IPS DF 6.9 (cell line): ENCODE data around the gene DUSP10.

Experiments used
- DNase-seq: peaks from one replicate; pipeline ENCODE4 v3.0.0-alpha.2; 2013; ENCODE audit warnings: low read depth, low spot score
- H3K27ac ChIP-seq: one replicate; pipeline ENCODE4 v1.5.1; 2013; ENCODE audit warnings: low read length, control low read depth
- H3K27me3 ChIP-seq: 2 replicates; pipeline ENCODE4 v1.6.1; 2013; ENCODE audit warnings: mild to moderate bottlenecking, low read length; ENCODE audit not compliant: control insufficient read depth, insufficient read depth
- H3K36me3 ChIP-seq: 2 replicates; pipeline ENCODE4 v1.6.1; 2013; ENCODE audit warnings: low read length; ENCODE audit not compliant: control insufficient read depth, insufficient read depth
- H3K4me1 ChIP-seq: 2 replicates; pipeline ENCODE4 v1.6.1; 2013; ENCODE audit warnings: low read length; ENCODE audit not compliant: control insufficient read depth, insufficient read depth
- H3K4me3 ChIP-seq: 2 replicates; pipeline ENCODE4 v1.5.1; 2013; ENCODE audit warnings: mild to moderate bottlenecking, low read length
- H3K9me3 ChIP-seq: 2 replicates; pipeline ENCODE4 v1.6.1; 2013; ENCODE audit warnings: low read length, inconsistent platforms; ENCODE audit not compliant: control insufficient read depth, insufficient read depth
- WGBS: extraction: QIAGEN DNeasy Blood & Tissue Kit; methylation state at CpG from one replicate; pipeline ENCODE4 v1.1.7; 2013; ENCODE audit warnings: mixed read lengths, missing lambda C conversion rate; ENCODE audit not compliant: insufficient read length, insufficient coverage; 5-methylcytosine and 5-hydroxymethylcytosine counted together

The DUSP10 gene

DNA sequence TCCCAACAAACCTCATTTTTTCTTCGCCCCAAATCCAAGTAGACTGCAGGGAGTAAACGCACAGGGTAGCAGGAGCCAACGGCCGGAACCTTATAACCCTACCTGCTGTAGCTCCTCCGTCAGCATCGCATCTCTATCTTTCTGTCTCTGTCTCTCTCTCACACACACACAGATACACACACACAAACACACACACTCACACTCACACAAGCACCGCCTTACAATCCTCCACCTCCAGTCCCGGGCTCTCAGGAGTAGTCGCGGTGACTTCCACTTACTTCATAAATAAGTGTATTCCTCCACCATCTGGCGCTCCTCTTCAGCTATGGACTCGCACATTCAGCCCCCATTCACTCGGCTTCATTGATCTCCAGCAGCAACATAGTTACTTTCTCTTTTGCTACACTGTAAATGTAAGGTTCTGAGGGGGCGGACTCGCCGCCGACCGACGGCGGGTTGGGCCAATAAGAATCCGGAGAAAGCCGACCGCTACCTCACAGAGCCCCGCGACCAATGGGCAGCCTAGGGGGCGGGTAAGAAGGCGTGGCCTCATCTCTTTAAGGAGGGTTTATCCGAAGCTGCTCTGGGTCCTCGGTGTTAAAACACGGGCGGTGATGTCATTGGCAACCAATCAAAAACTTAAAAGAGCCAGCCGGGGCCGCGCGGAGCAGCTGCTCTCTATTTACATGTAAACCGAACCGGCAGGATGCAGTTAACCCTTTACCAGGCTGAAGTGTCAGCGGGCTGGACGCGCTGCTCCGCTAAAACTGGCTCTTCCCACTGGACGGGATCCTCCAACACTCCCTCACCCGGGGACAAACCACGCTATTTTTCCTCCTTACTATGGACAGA lies at the start of gene DUSP10:
TSS of gene DUSP10 (minus strand) at position 387 of the 852 bp plus-strand sequence. CDS start 2,345 bp downstream, outside the sequence.
- Histone ChIP-seq H3K9me3 (no peaks in the 10 kb centered on the region), H3K36me3 (no peaks in the 10 kb centered on the region), H3K27me3 (peaks cover 11% of the 10 kb centered on the region; the same call in 1 of the 2 replicates), H3K4me3 (peak within 1 kb of the TSS; percentile 90), H3K4me1 (peaks cover 2% of the 10 kb centered on the region; the same call in 1 of the 2 replicates), H3K27ac (no peak within 1 kb of the TSS)
- no CpG with 5 or more reads among the region's 44 CpGs for WGBS
- peak; percentile 94 for DNase-seq

GRCh38 chr1:221788466-221788865 lies 46.6 kb upstream of the DUSP10 start:
- no peak for DNase-seq
- Histone ChIP-seq H3K4me1 (no peaks in the 10 kb centered on the region), H3K27ac (no peak overlapping the region), H3K36me3 (no peaks in the 10 kb centered on the region), H3K4me3 (no peak overlapping the region), H3K9me3 (no peaks in the 10 kb centered on the region; the same call in 1 of the 2 replicates), H3K27me3 (no peaks in the 10 kb centered on the region)
- no CpG with 5 or more reads among the region's 6 CpGs for WGBS

DNA sequence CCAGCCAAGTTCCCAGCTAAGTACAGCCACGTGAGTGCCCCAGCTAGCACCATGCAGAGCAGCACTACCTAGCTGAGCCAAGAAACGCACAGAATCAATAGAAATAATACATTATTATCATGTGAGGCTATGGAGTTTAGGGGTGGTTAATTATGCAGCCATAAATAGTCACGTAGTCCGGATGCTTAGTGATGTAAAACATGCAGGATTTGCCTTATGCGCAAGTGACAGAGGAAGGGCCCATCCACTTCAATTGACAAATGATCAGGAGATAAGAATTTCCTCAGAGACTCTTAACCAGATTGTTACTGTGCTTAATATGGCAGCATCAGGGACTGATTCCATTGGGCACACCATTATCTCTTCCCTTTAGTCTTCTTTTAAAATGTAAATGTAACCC lies 44.8 kb upstream of the DUSP10 start:
- no peaks in the 10 kb centered on the region; the same call in 1 of the 2 replicates for H3K9me3 ChIP-seq
- DNase-seq: no peak
- no peaks in the 10 kb centered on the region for H3K4me1 ChIP-seq
- H3K4me3 ChIP-seq: no peak overlapping the region
- H3K36me3 ChIP-seq: no peaks in the 10 kb centered on the region
- no peaks in the 10 kb centered on the region for H3K27me3 ChIP-seq
- WGBS: no CpG with 5 or more reads among the region's 5 CpGs
- H3K27ac ChIP-seq: no peak overlapping the region

DNA sequence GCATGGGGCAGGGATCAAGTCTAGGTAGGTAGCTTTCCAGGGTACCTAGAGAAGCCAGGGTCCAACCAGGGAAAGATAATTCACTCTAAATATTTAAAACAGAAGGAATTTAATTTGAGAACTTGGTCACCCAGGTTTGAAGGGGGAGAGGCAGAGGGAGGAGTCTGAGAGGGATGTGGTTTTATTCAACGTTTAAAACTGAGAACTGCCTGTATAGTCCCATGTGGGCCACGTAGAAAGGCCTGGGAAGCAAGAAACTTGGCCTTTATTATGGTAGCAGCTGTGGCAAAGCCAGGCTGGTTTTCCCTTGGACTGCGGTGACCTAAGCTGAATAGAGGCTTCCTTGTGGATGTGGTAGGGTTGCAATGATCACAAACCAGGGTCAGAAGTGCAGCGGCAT lies 42.0 kb upstream of the DUSP10 start:
- H3K4me1 ChIP-seq: no peaks in the 10 kb centered on the region
- H3K4me3 ChIP-seq: no peak overlapping the region
- no peaks in the 10 kb centered on the region for H3K9me3 ChIP-seq
- no peak overlapping the region for H3K27ac ChIP-seq
- no CpG with 5 or more reads among the region's 4 CpGs for WGBS
- DNase-seq: no peak
- no peaks in the 10 kb centered on the region for H3K36me3 ChIP-seq
- H3K27me3 ChIP-seq: no peaks in the 10 kb centered on the region

GRCh38 chr1:221783437-221783836 lies 41.5 kb upstream of the DUSP10 start:
- H3K9me3 ChIP-seq: no peaks in the 10 kb centered on the region
- H3K4me3 ChIP-seq: no peak overlapping the region
- WGBS: no CpG with 5 or more reads among the region's 6 CpGs
- H3K27me3 ChIP-seq: no peaks in the 10 kb centered on the region
- no peak for DNase-seq
- H3K36me3 ChIP-seq: no peaks in the 10 kb centered on the region
- no peak overlapping the region for H3K27ac ChIP-seq
- no peaks in the 10 kb centered on the region for H3K4me1 ChIP-seq

- Histone ChIP-seq H3K4me1 (no peaks in the 10 kb centered on the region), H3K36me3 (no peaks in the 10 kb centered on the region), H3K4me3 (no peak overlapping the region), H3K27me3 (no peaks in the 10 kb centered on the region), H3K9me3 (no peaks in the 10 kb centered on the region), H3K27ac (no peak overlapping the region)
- DNase-seq: no peak
- no CpG with 5 or more reads among the region's 1 CpG for WGBS
Observed at GRCh38 chr1:221782970-221783369, 41.1 kb upstream of the DUSP10 start.

- no peak for DNase-seq
- no peaks in the 10 kb centered on the region for H3K36me3 ChIP-seq
- H3K27ac ChIP-seq: no peak overlapping the region
- no peak overlapping the region for H3K4me3 ChIP-seq
- H3K27me3 ChIP-seq: no peaks in the 10 kb centered on the region
- no peaks in the 10 kb centered on the region for H3K4me1 ChIP-seq
- no CpG with 5 or more reads among the region's 2 CpGs for WGBS
- H3K9me3 ChIP-seq: no peaks in the 10 kb centered on the region
Observed at GRCh38 chr1:221782477-221782876, 40.6 kb upstream of the DUSP10 start.

DNA sequence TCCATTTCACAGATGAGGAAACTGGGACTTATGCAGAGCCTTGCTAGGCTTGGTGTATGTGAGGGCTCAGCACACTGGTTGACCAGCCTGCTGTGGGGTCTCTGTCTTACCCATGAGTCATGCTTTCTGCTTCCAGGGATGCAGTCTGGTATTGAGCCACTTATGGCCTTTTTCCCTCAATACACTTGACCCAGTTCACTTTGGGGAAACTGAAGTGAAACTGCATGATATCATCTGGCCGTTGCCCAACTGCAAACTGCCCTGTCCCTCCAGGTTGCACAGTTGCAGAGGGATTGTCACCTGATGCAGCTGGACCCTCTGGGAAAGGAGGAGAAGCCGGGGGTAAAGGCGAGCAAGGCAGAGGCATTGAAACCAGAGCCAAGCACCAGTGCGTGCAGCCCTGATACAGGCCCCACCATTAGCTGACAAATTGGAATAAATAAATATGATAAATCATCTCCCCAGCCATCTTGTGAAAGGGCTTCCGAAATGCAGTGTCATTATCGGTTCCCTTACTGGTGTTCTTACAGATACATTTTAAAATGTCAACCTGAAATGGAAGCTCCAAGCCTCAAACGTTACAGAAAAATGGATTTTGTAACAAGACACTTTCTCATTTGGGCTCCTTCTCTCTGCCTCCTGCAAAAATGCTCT lies 39.3 kb upstream of the DUSP10 start:
- Histone ChIP-seq H3K27ac (no peak overlapping the region), H3K27me3 (no peaks in the 10 kb centered on the region), H3K36me3 (no peaks in the 10 kb centered on the region), H3K4me1 (no peaks in the 10 kb centered on the region), H3K9me3 (no peaks in the 10 kb centered on the region), H3K4me3 (no peak overlapping the region)
- no CpG with 5 or more reads among the region's 7 CpGs for WGBS
- no peak for DNase-seq

- Histone ChIP-seq H3K4me1 (no peaks in the 10 kb centered on the region), H3K9me3 (no peaks in the 10 kb centered on the region), H3K36me3 (no peaks in the 10 kb centered on the region), H3K27ac (no peak overlapping the region), H3K27me3 (no peaks in the 10 kb centered on the region), H3K4me3 (no peak overlapping the region)
- WGBS: no CpG with 5 or more reads among the region's 7 CpGs
- no peak for DNase-seq
Observed at GRCh38 chr1:221780175-221780574, 38.3 kb upstream of the DUSP10 start.

GRCh38 chr1:221779771-221780170 lies 37.9 kb upstream of the DUSP10 start:
- no CpG with 5 or more reads among the region's 1 CpG for WGBS
- Histone ChIP-seq H3K27me3 (no peaks in the 10 kb centered on the region), H3K27ac (no peak overlapping the region), H3K9me3 (no peaks in the 10 kb centered on the region), H3K4me1 (no peaks in the 10 kb centered on the region), H3K36me3 (no peaks in the 10 kb centered on the region), H3K4me3 (no peak overlapping the region)
- no peak for DNase-seq
